H54 (cell line): Measurements from ENCODE around the gene GJB1.

Source experiments
- DNase-seq: peaks from one replicate; pipeline ENCODE4 v3.0.0; 2011; ENCODE audit warnings: low spot score, mixed read lengths; ENCODE audit not compliant: insufficient read length
- FAIRE-seq: peaks from 3 replicates; lab custom pipeline; 2011; peaks lifted over from hg19 to GRCh38; lab: Jason Lieb, UNC
- POLR2A ChIP-seq: IDR thresholded peaks from 2 replicates; pipeline ENCODE4 v1.6.1; 2011; ENCODE audit warnings: low read depth, mild to moderate bottlenecking, low read length

The GJB1 gene

DNA sequence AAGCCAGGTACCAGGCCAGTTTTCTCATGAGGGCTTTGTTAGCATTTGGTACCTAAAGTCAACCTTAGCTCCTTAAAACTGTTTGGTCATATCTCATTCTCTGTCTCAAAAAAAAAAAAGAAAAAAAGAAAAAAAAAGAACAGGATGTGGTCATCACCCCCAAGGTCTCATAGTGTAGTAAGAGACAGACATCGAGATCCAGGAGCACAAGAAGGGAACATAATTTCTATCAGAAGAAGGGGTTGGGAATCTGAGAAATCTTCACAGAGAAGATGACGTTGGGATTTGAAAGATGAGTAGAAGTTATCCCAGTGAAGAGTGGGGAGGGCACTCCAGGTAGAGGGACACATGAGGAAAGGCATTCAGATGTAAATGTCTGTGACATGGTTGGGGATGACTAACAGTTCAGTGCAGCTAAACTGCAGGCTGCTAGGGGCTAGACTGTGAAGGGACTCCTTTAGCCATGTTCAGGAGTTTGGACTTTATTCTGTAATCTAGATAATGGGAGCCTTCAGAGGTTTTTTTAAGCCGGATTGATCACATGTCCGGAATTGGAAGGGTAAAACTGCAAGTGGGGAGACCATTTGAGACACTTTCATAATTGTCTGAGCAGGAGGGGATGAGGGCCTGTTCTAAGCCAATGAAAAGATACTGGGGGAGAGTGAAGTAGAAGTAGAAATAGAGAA is 26.9 kb upstream of the GJB1 start:
- no peak for DNase-seq
- FAIRE-seq: no peak
- no peak for TF ChIP-seq POLR2A

DNA sequence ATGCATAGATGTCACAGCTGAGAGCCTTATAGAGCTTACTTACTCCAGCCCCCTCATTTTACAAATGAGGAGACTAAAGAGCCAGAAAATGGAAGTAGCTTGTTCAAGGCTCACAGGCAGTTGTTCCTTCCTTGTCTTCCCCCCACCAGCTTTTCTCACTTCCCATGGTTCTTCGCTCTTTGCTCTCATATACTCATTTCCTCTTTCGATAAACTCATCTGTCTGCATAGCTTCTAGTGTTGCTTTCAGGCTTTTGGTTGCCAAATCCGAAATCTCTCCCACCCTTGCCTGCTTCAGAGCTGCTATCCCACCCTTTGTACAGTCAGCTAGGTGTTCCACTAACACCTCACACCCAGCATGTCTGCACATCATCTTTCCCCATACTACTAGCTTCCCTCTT is 25.0 kb upstream of the GJB1 start:
- no peak for DNase-seq
- TF ChIP-seq POLR2A: no peak
- FAIRE-seq: no peak

DNA sequence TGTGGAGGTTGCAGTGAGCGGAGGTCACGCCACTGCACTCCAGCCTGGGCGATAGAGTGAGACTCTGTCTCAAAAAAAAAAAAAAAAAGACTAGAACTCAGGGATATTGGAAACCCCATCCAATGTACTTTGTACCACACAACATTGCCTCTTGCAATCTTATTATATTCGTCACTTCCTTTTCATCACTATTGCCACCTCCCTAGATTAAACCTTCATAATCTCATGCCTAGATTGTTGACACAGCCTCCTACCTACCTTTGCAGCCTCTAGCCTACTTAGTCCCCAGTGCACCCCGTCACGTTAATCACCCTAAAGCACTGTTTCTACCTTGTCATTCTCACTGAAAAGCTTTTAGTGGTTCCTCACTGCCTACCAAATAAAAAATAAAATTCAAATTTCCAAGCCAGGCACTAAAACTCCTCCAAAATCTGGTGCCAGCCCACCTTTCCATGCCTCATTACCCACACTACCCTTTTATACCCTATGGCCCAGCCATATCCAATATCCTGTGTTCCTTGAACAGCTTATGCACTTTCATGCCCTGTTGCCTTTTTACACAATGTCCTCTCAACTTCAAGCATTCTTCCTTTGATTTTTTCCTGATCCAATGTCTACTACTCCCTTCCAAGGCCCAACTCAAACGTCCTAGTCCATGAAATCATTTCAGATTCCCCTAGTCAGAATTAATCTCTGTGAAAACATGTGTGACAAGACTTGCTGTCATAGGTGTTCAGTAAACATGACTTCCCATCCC is 23.6 kb upstream of the GJB1 start:
- no peak for DNase-seq
- TF ChIP-seq POLR2A: no peak
- FAIRE-seq: no peak

DNA sequence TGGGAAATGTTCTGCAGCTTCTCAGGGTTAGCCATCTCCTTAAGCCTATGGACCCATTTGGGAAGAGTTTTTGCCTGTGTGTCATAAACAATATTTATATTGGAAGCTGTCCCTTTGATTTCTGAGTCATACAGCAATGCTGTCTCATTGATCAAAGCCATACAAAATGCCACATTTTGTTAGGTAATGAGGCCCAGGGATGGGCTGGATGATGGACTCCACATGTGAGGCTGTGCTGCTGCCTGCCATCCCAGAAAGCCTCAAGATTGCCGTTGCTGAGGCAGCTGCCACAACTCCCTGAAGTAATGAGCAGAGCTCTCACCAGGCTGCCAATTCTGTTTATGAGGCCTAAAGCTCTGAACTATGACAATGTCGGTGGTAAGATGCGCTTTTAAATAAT is 12.2 kb upstream of the GJB1 start:
- DNase-seq (no peak), FAIRE-seq (no peak)
- TF ChIP-seq POLR2A: no peak

DNA sequence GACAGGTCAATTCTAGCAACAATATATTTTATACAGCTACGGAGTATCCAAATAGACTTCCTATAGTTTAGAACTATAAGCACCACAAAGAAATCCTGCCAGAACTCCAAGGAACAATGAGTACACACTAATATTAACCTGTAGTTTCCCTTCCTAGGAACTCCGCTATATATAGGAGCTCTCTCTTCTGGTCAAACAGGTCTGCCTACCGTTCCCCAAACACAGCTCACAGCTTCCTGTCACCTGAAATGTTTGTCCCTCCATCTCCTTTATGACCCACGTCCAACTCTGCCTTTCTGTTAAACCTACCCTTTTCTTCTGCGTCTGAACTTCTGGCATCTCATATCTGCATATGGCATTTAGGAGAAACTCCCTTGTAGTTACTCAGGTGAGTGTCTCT is 10.5 kb upstream of the GJB1 start:
- no peak for TF ChIP-seq POLR2A
- DNase-seq (no peak), FAIRE-seq (no peak)

DNA sequence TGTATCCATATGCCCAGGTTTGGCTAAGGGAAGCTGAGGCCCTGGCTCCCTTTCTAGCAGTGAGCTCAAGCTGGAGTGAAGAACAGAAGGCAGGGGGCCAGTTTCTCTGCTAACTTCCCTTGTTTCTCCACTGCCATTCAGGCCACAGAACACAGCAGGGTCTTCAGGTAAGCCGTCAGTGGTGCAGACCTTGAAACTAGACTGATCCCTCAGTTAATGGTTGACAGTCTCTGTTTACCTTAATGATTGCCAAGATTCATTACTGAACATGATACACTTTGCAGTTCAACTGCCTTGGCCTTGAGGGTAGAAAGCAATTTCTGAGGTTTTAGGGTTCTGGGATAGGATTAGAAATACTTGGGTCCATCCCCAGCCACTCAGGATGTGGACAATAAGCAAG is 8.9 kb upstream of the GJB1 start:
- no peak for FAIRE-seq

DNA sequence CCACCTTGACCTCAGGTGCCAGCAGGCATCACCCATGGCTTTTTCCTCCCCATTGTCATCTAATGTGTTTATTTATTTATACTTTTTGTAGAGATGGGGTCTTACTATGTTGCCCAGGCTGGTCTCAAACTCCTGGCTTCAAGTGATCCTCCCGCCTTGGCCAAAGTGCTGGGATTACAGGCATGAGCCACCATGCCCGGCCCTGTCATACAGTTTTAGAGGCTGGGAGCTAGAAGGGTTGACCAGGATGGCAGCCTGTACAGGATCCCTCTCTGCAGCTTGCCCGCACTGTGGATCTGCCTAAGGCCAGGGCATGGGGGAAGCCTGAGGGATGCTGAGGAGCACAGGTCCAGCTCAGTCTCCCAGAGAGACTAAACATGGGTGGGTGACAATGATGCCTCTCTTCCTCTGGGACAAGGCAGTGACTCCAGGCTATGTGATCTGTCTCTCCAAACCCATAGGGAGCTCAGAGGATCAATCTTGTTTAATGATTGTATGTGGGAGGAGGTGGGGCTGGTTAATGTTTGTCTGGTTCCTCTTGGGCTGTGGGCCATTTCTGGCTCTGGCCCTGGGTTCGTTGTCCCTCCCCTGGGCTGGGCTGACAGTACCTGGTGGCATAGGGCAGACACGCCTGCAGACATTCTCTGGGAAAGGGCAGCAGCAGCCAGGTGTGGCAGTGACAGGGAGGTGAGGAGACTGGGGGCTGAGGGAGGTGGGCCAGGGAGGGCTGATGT is 8.3 kb upstream of the GJB1 start:
- no peak for TF ChIP-seq POLR2A
- FAIRE-seq (no peak), DNase-seq (no peak)

More for the DNA sequence above, 8.9 kb upstream of the GJB1 start:
- DNase-seq: no peak
- TF ChIP-seq POLR2A: no peak

DNA sequence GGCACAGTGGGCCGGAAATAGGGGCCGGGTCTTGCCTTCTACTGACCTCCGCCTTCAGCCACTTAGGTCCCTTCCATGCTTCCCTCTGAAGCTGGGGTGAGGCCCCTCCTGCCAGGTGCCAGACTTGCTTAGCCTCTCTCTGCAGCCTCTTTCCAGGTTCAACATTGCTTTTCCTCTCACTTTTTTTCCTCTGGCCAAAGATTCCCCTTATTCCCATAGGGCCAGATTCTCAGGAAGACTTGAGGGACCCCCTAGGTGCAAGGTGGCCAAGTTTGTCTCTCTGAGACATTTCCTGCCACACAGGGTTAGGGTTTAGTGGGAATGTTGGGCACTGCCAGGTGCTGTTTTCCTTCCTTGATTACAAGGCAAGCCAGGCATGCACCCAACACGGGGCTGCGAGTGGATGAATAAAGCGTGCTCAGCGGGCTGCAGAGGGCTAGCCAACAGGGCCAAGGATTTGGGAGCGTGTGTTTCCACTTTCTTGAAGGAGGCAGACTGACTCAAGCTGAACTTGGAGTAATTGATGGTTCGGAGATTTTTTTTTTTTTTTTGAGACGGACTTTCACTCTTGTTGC is 7.6 kb upstream of the GJB1 start:
- DNase-seq (no peak), FAIRE-seq (no peak)
- no peak for TF ChIP-seq POLR2A

DNA sequence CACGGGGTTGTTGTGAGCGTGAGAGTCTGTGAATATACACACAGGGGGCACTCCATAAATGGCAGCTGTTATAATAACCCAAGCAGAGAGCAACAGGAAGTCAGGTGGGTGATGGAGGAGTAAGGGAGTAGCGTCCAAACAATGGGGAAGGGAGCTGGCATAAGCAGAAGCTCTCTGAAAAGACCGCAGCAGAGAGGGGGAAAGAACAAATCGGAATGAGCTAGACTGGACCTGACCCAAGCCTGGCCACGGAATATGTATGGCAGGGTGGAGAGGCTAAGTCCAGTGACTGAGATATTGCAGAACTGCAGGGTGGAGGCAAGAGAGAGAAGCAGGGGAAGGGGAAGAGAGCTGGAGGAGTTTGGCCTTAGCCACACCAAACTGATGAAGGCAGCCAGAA is 6.5 kb upstream of the GJB1 start:
- DNase-seq (no peak), FAIRE-seq (no peak)
- no peak for TF ChIP-seq POLR2A

DNA sequence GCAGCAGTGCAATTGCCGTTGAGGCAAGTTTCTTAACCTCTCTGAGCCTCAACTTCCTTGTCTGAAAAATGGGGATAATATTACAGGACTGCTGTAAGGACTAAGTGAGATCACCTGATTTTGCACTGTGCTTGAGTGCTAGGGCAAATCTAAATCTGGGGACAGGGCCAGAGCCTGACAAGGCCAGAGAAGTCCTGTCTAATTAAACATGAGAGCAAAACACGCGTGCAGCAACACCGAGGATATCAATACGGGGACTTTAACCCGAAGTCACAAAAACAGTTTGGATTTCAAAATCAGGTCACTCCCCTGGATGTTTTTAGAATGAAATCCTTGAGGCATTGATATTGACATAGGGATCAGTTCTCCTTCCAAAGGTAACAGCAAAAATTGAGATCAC is 5.7 kb upstream of the GJB1 start:
- no peak for FAIRE-seq

DNA sequence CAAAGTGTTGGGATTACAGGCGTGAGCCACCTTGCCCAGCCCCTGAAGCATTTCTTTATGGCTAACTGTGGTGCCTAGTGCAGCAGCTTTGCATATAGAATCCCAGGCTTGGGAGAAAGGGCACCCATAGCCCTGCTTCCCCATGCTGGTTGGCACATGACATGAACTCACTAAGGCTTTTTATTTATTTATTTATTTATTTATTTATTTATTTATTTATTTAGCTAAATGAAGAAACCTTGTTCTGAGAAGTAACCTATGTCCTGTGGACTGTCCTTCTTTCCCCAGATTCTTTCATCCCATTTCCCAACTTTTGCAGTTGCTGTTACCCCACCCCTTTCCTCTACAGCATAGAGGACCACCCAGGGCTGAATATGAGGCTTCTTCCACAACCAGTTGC is 1.9 kb upstream of the GJB1 start:
- no peak for TF ChIP-seq POLR2A
- FAIRE-seq: no peak
- no peak for DNase-seq

More for the DNA sequence above, 5.7 kb upstream of the GJB1 start:
- TF ChIP-seq POLR2A: no peak
- no peak for DNase-seq

DNA sequence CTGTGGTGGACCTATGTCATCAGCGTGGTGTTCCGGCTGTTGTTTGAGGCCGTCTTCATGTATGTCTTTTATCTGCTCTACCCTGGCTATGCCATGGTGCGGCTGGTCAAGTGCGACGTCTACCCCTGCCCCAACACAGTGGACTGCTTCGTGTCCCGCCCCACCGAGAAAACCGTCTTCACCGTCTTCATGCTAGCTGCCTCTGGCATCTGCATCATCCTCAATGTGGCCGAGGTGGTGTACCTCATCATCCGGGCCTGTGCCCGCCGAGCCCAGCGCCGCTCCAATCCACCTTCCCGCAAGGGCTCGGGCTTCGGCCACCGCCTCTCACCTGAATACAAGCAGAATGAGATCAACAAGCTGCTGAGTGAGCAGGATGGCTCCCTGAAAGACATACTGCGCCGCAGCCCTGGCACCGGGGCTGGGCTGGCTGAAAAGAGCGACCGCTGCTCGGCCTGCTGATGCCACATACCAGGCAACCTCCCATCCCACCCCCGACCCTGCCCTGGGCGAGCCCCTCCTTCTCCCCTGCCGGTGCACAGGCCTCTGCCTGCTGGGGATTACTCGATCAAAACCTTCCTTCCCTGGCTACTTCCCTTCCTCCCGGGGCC is 1.2 kb downstream of the GJB1 start:
- FAIRE-seq (no peak), DNase-seq (no peak)
- no peak for TF ChIP-seq POLR2A

DNA sequence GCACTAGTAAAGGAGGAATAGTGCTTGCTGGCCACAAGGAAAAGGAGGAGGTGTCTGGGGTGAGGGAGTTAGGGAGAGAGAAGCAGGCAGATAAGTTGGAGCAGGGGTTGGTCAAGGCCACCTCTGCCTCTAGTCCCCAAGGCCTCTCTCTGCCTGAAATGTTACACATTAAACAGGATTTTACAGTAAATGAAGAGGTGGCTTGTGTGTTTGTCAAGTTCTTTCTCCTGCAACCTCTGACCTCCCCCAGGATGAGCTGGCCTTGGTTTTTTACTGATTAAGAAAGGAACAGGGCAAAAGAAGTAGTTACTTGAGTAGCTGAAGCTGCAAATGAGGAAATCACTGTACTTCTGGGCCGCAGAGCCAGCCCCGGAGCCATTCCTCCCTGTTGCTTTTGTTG is 2.0 kb downstream of the GJB1 start:
- TF ChIP-seq POLR2A: no peak
- FAIRE-seq: no peak
- no peak for DNase-seq
